ENCODE data around the gene RAB31.

GRCh38 chr18:9740071-9740470 lies 32.0 kb downstream of the RAB31 start:
- TF ChIP-seq SIN3A (IDR thresholded peaks at IDR 0.05; ENCODE audit: borderline replicate concordance, insufficient read depth, low read depth, low read length), result no peak
- TF ChIP-seq CTCF (IDR thresholded peaks at IDR 0.05), result no peak
- no peak for TF ChIP-seq POLR2AphosphoS5 (IDR thresholded peaks at IDR 0.05; ENCODE audit: low read depth, low read length)
- no peak for TF ChIP-seq REST (IDR thresholded peaks at IDR 0.05; ENCODE audit: insufficient read depth in 1 of 2, low read depth in 2 of 2, low read length in 1 of 2)
- no peak; the same call in 1 of the 2 replicates for TF ChIP-seq TCF7L2 (IDR thresholded peaks at IDR 0.05; ENCODE audit: low read depth, low read length)
